ENCODE data around the gene TPST1.

DNA sequence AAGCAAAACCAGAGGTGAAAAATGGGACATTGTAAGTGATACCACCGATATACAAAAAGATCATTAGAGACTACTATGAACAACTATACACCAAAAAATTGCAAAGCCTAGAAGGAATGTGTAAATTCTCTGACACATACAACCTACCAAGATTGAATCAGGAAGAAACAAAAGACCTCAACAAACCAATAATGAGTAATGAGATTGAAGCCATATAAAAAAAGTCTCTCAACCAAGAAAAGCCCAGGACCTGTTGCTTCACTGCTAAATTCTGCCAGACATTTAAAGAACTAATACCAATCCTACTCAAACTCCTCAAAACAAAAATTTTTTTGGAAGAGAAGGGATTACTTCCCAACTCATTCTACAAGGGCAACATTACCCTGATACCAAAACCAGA, 134.0 kb downstream of the TPST1 start:
- TF ChIP-seq FOXA1 (IDR thresholded peaks at IDR 0.05), result no peak
- no peak for TF ChIP-seq CTBP1 (IDR thresholded peaks at IDR 0.05; ENCODE audit: borderline replicate concordance)
- no peak for TF ChIP-seq LEF1 (IDR thresholded peaks at IDR 0.05; ENCODE audit: borderline replicate concordance)
- no peak for TF ChIP-seq BHLHE40 (IDR thresholded peaks at IDR 0.05; ENCODE audit: borderline replicate concordance)
- no peak for TF ChIP-seq L3MBTL2 (conservative IDR thresholded peaks at IDR 0.05)
- no peak for TF ChIP-seq TARDBP (IDR thresholded peaks at IDR 0.05)
- TF ChIP-seq ARNT (IDR thresholded peaks at IDR 0.05), result no peak
- no peak for TF ChIP-seq ELF4 (IDR thresholded peaks at IDR 0.05)
- TF ChIP-seq SUZ12 (IDR thresholded peaks at IDR 0.05), result no peak
- no peak for TF ChIP-seq NFRKB (IDR thresholded peaks at IDR 0.05)
